Keratinocyte (primary cell): ENCODE results near the gene FBXW12.

Source experiments
- CTCF ChIP-seq, 3 experiments: IDR thresholded peaks in 1 of 3; conservative IDR thresholded peaks in 1 of 3; optimal IDR thresholded peaks in 1 of 3; 2 replicates in 2 of 3; 3 replicates in 1 of 3; pipeline versions ENCODE3 to v1.5.1; 2011; ENCODE audit warnings: low read length in 3 of 3, mild to moderate bottlenecking in 3 of 3, moderate library complexity in 2 of 3, control low read depth in 1 of 3, inconsistent platforms in 1 of 3; ENCODE audit not compliant: insufficient read depth in 2 of 3; ENCODE audit errors: extremely low read depth in 1 of 3
- EZH2 ChIP-seq: IDR thresholded peaks from one replicate; pipeline ENCODE4 v1.6.1; 2012; ENCODE audit warnings: inconsistent platforms, mild to moderate bottlenecking, low read length, moderate library complexity

- no peak for TF ChIP-seq CTCF (optimal IDR thresholded peaks at IDR 0.05 in 1 of 3, IDR thresholded peaks at IDR 0.05 in 1 of 3, conservative IDR thresholded peaks at IDR 0.05 in 1 of 3; ENCODE audit: extremely low read depth in 1 of 3, insufficient read depth in 2 of 3, low read length in 3 of 3)
- no peak for TF ChIP-seq EZH2
Observed at GRCh38 chr3:48411606-48412374, 39.8 kb downstream of the FBXW12 start.
